Hepatocyte (in vitro differentiated cells): ENCODE data around the gene NUDT7. TPM values are rescaled to one million over a fixed set of nuclear protein-coding genes. Genes with fewer than 3 reads are reported as not detected.

Source experiments
- DNase-seq: peaks from one replicate; pipeline ENCODE4 v3.0.0-alpha.2; 2016; ENCODE audit warnings: low spot score
- H2AFZ ChIP-seq: fragments of 200-600 bp; sonication (generic); 2 replicates; pipeline ENCODE4 v1.6.0; 2016; ENCODE audit warnings: antibody characterized with exemption, mild to moderate bottlenecking
- H3K27ac ChIP-seq: fragments of 200-600 bp; sonication (generic); 2 replicates; pipeline ENCODE4 v1.5.1; 2016; ENCODE audit warnings: mild to moderate bottlenecking
- H3K27me3 ChIP-seq: fragments of 200-600 bp; sonication (generic); 2 replicates; pipeline ENCODE4 v1.6.1; 2016
- H3K36me3 ChIP-seq: fragments of 200-600 bp; sonication (generic); replicated peaks from 2 replicates; pipeline ENCODE4 v1.5.1; 2016; ENCODE audit warnings: low read depth; ENCODE audit not compliant: insufficient read depth
- H3K4me1 ChIP-seq: fragments of 200-600 bp; sonication (generic); 2 replicates; pipeline ENCODE4 v1.5.1; 2016; ENCODE audit warnings: mild to moderate bottlenecking, moderate library complexity; ENCODE audit not compliant: insufficient read depth
- H3K4me2 ChIP-seq: fragments of 200-600 bp; sonication (generic); 2 replicates; pipeline ENCODE4 v1.6.0; 2016
- H3K4me3 ChIP-seq: fragments of 200-600 bp; sonication (generic); 2 replicates; pipeline ENCODE4 v1.5.1; 2016; ENCODE audit warnings: mild to moderate bottlenecking
- H3K79me2 ChIP-seq: fragments of 200-600 bp; sonication (generic); 2 replicates; pipeline ENCODE4 v1.6.0; 2017; ENCODE audit warnings: mild to moderate bottlenecking
- H3K9me2 ChIP-seq: fragments of 200-600 bp; sonication (generic); replicated peaks from 2 replicates; pipeline ENCODE4 v1.6.0; 2017; ENCODE audit warnings: mild to moderate bottlenecking; ENCODE audit not compliant: insufficient read depth
- H3K9me3 ChIP-seq: fragments of 200-600 bp; sonication (generic); 2 replicates; pipeline ENCODE4 v1.5.1; 2016; ENCODE audit warnings: low read depth, mild to moderate bottlenecking
- H4K20me1 ChIP-seq: fragments of 200-600 bp; sonication (generic); 2 replicates; pipeline ENCODE4 v1.6.0; 2016; ENCODE audit warnings: mild to moderate bottlenecking; ENCODE audit not compliant: insufficient read depth, poor library complexity, severe bottlenecking
- EZH2 ChIP-seq: fragments of 200-600 bp; sonication (generic); IDR thresholded peaks from 2 replicates; pipeline ENCODE4 v1.6.1; 2016; ENCODE audit warnings: antibody characterized with exemption, mild to moderate bottlenecking, borderline replicate concordance
- EZH2phosphoT487 ChIP-seq: fragments of 200-600 bp; sonication (generic); IDR thresholded peaks from one replicate; pipeline ENCODE4 v1.6.1; 2018; ENCODE audit warnings: antibody characterized with exemption, mild to moderate bottlenecking, low read depth, moderate library complexity; ENCODE audit not compliant: unreplicated experiment, severe bottlenecking
- WGBS: methylation state at CpG from one replicate; pipeline ENCODE4 v1.1.6; 2016; ENCODE audit warnings: low lambda C conversion rate; ENCODE audit errors: missing lambda C conversion rate; 5-methylcytosine and 5-hydroxymethylcytosine counted together
- polyA plus RNA-seq: library from polyadenylated mRNA; unstranded; fragments of >200 nt; fragmentation: Nextera tagmentation; extraction: Ambion mirVana; gene quantifications from 2 replicates; pipeline ENCODE4 v1.2.1, GENCODE V29; 2016
- total RNA-seq: library from RNA; depleted of rRNA; stranded (reverse); fragments of >200 nt; gene quantifications from 2 replicates; pipeline ENCODE4 v1.2.3, GENCODE V29; 2014
- TF ChIP-seq, protein P1 (sequence below): fragments of 200-600 bp; sonication (generic); IDR thresholded peaks from 2 replicates; pipeline ENCODE4 v1.5.1; 2016; ENCODE audit warnings: antibody characterized with exemption, mild to moderate bottlenecking; ENCODE audit not compliant: poor library complexity

The NUDT7 gene
- total and polyA plus RNA-seq, 2 experiments from 2014 or later: 10.3 to 16.7 TPM

DNA sequence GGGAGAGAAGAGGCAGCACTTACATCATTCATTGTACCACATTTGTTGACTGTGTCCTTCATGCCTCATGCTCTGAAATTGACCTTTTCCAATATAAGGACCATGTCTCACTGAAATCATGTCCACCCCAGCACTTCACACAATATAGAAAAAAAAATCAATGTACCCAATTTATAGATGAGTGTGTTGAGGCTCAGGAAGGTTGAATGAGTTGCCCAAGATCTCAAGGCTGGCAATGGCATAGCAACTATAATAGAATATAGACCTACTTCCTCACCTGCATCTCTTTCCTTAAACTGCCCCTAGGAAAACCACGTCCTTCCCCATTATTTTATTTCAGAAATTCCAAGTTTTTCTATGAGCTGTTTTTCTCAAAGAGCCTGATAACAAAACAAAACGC lies 65.1 kb downstream of the NUDT7 start:
- peaks cover 12% of the 10 kb centered on the region for H3K4me1 ChIP-seq
- peaks cover 62% of the 10 kb centered on the region for H3K27me3 ChIP-seq
- no peak overlapping the region for H3K4me2 ChIP-seq
- H2AFZ ChIP-seq: no peak overlapping the region
- no peaks in the 10 kb centered on the region for H3K9me2 ChIP-seq
- no peaks in the 10 kb centered on the region for H3K36me3 ChIP-seq
- no peaks in the 10 kb centered on the region for H4K20me1 ChIP-seq
- no peaks in the 10 kb centered on the region for H3K79me2 ChIP-seq
- TF ChIP-seq EZH2phosphoT487 (no peak), EZH2 (no peak)
- TF ChIP-seq, protein P1, sequence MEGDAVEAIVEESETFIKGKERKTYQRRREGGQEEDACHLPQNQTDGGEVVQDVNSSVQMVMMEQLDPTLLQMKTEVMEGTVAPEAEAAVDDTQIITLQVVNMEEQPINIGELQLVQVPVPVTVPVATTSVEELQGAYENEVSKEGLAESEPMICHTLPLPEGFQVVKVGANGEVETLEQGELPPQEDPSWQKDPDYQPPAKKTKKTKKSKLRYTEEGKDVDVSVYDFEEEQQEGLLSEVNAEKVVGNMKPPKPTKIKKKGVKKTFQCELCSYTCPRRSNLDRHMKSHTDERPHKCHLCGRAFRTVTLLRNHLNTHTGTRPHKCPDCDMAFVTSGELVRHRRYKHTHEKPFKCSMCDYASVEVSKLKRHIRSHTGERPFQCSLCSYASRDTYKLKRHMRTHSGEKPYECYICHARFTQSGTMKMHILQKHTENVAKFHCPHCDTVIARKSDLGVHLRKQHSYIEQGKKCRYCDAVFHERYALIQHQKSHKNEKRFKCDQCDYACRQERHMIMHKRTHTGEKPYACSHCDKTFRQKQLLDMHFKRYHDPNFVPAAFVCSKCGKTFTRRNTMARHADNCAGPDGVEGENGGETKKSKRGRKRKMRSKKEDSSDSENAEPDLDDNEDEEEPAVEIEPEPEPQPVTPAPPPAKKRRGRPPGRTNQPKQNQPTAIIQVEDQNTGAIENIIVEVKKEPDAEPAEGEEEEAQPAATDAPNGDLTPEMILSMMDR: no peak
- no peak overlapping the region for H3K4me3 ChIP-seq
- 68% methylated on average over 2 of the region's 2 CpGs for WGBS
- DNase-seq: no peak
- no peaks in the 10 kb centered on the region for H3K9me3 ChIP-seq
- H3K27ac ChIP-seq: no peak overlapping the region

DNA sequence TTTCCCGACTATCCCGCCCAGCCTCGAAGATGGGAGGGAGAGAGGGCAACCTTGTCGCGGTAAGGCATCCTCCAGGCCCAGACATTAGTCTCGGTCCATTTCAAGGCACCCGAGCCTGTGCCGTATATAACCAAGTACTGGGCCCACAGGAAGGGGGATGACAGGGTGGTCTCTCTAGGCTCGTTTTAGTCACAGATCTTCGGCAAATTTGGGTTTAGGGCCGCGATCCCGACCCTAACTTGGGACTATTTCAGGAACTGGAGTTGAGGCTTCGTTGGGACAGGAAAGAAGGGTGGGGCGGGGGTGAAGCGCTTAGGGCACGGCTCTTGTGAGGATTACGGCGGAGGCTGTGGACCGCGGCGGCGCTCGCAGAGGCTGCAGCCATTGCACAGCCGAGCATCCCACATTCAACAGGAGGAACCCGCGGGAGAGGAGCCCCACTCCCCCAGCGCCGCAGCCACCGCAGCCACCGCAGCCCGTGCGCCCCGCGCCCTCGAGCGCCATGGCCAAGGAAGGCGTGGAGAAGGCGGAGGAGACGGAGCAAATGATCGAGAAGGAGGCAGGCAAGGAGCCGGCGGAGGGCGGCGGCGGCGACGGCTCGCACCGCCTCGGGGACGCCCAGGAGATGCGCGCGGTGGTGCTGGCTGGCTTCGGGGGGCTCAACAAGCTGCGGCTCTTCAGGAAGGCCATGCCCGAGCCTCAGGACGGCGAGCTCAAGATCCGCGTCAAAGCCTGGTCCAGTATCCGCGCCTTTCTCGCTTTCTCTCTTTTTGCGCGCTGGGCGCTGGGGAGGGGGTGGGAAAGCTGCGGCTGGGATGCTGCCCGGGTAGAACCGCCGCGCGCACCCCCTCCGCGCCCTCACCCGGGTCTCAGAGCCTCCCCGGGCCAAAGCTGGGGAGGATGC lies 66.1 kb downstream of the NUDT7 start, which contains the start of gene VAT1L:
VAT1L (plus strand) TSS at position 384 of the 904 bp plus-strand sequence; CDS start at position 503, 119 bp downstream.
- Histone ChIP-seq H3K36me3 (no peaks in the 10 kb centered on the region), H3K4me1 (peaks cover 12% of the 10 kb centered on the region), H3K4me2 (peak within 1 kb of the TSS; percentile 99), H4K20me1 (no peaks in the 10 kb centered on the region), H2AFZ (peak within 1 kb of the TSS; percentile 77), H3K9me3 (no peaks in the 10 kb centered on the region), H3K9me2 (no peaks in the 10 kb centered on the region), H3K27ac (no peak within 1 kb of the TSS), H3K4me3 (peak within 1 kb of the TSS; percentile 88), H3K79me2 (no peaks in the 10 kb centered on the region), H3K27me3 (peaks cover 63% of the 10 kb centered on the region)
- WGBS: 2% methylated on average over 70 of the region's 78 CpGs
- TF ChIP-seq, protein P1: no peak
- TF ChIP-seq EZH2 (peak; percentile 93), EZH2phosphoT487 (peak; percentile 16)
- peak; percentile 49 for DNase-seq

DNA sequence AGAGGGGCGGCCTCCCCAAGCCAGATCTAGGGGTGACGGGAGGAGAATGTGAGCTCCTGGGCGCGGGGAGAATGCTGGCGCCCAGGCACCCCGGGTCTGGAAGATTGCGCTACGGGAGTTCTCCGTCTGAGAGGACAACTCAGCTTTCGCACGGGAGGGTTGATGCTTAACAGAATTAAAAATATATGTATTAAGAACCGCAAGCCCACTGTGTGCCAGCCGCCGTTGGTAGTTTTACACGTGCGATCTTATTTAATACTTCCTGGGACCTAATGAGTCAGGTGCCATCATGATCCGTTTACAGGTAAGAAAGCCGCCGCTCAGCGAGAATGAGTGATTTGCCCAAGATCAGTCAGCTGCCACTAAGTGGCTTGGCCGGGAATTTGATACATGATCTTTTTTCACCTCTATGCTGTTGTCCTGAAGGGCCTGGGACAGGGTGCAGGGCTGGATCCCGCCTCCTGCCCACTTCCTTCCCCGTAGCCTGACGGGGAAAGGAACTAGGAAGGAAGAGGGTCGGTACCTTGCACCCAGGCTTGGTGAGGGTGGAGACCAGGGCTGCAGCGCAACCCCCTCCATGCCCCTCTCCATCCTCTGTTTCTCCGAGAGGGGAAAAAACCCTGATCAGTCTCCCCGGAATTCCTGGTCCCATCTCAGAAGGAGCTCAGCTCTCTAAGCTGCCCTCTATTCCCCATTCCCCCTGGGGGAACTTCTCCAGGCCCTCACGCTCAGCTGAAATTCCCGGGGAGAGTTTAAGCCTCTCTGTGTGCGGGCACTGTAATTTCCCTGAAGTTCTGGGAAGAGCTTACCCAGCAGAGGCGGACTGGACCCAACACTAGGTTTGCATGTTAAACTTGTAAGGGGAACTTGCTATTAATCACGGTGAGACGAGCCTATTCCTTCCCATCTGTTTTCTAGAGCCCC lies 67.0 kb downstream of the NUDT7 start:
- Histone ChIP-seq H3K27ac (no peak overlapping the region), H3K4me3 (peak overlapping the region; percentile 88), H3K36me3 (no peaks in the 10 kb centered on the region), H3K79me2 (no peaks in the 10 kb centered on the region), H3K9me2 (no peaks in the 10 kb centered on the region), H3K4me2 (peak overlapping the region; percentile 99), H3K4me1 (peaks cover 12% of the 10 kb centered on the region), H3K27me3 (peaks cover 63% of the 10 kb centered on the region), H2AFZ (peak overlapping the region; percentile 77), H4K20me1 (no peaks in the 10 kb centered on the region), H3K9me3 (no peaks in the 10 kb centered on the region)
- WGBS: 4% methylated on average over 34 of the region's 34 CpGs
- TF ChIP-seq EZH2 (peak; percentile 57), EZH2phosphoT487 (no peak)
- TF ChIP-seq, protein P1: no peak
- DNase-seq: peak; percentile 8
